ENCODE results near the gene ZNF423. TPM values are rescaled to one million over a fixed set of nuclear protein-coding genes. Genes with fewer than 3 reads are reported as not detected.

Gene ZNF423
- total RNA-seq, 1 donor from 2014 or later, result 4.7 TPM

DNA sequence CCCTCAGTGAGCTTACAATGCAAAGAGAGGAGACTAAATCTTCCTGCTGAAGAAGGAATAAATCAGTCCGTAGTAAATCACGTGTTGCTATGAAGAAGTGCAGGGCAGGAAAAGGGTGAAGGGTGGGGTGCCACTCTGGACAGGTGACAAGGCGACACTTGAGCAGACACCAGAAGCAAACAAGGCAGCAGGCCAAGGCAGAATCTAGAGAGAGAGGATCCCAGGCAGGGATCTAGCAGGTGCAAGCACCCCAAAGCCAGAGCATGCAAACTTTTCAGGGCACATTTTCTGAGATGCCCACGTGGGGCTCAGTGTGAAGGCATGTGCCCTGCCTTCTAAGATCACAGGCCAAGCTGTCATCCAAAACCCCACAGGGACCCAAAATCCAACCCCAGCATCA lies 193.3 kb downstream of the ZNF423 start:
- DNase-seq, result no peak

DNA sequence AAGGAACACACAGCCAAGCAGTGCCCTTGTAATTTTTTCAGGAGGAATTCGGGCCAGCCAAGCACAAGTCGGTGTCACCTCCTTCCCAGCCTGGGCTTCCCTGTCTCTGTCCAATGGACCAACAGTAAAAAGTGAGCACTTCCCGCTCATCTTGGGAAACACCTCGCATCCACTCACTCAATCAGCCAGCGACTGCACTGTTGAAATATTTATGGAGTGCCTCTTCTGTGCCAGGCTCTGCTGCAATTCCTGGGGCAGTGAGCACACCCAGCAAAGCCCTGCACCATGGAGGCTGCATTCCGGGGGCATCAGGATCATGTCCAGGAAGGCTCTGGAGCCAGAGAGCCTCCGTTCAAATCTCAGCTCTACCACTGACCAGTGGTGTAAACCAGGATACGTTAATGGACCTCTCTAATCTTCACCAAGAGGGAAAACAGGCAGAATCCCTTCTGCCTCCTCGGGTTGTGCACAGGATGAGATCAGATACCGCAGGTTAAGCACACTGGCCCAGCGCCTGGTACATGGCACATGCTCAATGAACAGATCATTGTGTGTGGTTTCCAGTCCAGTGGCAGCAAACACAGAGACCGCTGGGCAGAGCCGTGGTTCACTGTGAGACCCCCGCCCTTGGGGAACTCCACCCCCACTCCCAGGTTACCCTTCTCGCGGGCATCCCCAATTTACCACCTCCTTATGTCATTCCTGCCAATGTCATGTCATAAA lies 194.3 kb downstream of the ZNF423 start:
- DNase-seq, result no peak

DNA sequence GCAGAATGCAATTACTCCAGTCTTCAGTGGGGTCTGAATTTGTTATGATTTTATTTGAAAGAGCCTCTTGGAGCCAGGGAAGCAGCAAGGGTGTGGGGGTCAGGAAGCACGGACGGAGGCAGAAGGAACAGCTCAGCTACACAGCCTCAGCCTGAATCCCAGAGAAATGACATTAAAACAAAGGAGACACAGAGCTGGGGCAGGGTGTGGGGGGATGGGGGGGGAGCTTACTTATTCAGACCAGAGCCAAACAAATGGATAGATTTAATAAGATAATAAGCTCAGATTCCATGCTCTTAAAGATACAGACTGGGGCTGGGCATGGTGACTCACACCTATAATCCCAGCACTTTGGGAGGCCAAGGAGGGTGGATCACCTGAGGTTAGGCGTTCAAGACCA lies 195.3 kb downstream of the ZNF423 start:
- no peak for DNase-seq

DNA sequence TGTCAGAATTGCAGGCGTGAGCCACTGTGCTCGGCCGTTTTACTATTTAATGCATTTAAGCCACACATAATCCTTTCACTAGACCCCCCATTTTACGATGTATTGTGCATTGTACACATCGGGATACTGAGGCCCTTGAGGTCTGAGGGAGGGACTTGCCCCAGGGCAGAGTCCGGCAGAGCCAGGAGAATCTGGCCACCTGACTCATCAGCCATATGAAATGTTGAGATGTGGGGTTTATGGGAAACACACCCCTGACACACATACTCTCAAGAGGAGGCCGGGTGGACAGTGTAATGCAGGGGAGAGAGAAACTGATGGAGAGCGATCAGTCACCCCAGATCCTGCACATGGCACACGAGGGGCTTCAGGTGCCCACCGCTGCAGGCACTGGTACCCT lies 196.6 kb downstream of the ZNF423 start:
- DNase-seq, result no peak

DNA sequence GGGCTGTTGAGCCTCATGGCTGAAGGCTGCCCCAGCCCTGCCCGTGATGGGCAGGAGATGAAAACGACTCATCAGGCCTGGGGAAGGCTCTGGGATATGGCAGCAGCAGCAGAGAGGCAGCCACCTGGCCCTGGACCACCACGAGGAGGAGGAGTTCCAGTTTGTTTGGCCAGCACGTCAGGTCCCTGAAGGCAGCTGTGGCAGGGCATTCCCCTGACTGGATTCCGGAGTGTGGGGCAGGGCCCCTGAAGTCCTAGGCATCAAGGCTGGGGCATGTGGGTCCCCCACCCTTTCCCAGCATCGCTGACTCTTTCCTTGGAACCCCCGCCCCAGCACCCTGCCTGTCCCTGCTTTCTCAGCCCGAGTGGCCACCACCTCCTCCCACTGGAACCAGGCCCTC lies 197.4 kb downstream of the ZNF423 start:
- DNase-seq, result no peak

DNA sequence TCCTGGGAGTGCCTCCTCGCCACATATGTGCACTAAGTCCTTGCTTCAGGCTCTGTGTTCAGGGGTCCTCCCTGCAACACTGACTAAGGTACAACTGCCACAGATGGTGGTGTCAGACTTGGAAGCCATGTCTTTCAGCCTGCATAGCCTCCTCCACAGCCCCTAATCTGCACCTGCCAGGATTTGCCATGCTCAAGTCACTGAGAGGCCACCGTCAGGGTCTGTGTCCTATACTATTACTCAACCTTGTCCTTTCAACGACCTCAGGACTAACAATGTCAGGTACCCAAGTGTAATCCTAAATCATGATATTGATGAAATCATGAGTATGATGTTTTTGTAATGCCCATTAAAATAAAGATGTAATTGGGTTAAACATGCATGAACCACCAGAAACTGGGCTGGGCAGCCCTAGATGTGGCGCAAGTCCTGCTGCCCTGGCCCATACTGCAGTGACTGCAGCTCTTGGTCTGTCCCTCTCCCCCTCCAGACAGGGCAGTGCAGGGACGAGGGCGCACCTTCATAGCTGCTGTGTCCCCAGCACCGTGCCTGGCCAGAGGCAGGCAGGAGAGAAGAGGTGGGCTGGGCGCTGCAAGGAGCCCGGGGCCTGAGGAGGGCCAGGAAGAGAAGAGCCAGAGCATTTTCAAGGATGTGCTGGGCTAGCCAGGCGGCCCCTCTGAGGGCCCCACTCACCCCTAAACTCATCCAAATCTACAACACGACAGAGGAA lies 198.0 kb downstream of the ZNF423 start:
- DNase-seq, result no peak

DNA sequence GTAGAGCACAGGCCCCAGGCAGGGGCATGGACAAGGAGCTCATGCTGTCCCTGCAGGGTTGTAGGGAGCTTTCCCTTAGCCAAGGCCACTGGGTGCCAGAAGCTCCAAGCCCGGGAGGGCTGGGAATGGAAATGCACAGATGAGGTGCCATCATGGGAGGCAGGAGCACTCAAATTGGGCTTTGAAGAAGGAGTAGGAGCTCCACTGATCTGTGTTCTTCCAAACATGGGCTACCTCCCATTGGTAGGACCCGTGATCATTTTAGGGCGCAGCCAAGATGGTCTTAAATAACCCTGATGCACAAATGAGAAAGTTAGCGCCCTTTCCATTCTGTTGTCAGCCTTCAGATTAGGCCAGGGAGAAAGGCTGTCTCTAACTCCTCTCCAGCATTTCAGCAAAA lies 201.5 kb downstream of the ZNF423 start:
- DNase-seq, result no peak

DNA sequence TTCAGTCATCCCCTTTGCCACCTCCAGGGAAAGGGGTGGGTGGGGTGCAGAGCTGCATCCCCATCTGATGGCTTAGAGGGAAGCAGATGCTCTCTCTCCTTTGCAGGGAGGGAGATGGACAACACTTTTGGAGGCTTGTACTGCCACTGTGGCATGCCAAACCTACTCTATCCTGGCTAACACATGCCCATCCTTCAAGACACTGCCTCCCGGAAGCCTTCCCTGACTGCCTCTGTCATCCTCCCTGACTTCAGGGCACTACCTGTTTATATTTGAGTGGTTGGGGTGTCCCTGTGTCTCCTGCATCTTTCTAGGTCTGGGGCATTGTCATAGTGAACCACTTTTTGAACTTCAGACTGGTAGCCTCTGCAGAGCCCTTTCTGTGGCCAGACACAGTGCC lies 202.3 kb downstream of the ZNF423 start:
- no peak for DNase-seq

DNA sequence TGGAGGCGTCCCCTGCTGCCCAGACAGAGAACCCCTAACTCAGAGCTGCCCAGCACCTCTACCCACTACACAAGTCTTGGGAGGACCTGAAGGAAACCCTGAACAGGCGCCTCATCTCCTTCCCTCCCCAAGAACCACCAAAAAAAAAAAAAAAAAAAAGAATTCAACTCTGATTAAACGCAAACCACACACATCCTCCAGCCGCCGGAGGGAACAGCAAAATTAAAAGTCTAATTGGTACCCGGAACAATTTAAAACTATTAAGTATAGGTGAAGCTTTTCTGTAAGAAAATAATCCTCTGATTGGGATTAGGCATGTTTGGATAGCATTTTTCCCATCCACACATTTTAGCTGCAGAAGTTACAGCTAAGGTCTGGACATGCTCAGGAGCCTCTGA lies 202.7 kb downstream of the ZNF423 start:
- DNase-seq, result no peak

DNA sequence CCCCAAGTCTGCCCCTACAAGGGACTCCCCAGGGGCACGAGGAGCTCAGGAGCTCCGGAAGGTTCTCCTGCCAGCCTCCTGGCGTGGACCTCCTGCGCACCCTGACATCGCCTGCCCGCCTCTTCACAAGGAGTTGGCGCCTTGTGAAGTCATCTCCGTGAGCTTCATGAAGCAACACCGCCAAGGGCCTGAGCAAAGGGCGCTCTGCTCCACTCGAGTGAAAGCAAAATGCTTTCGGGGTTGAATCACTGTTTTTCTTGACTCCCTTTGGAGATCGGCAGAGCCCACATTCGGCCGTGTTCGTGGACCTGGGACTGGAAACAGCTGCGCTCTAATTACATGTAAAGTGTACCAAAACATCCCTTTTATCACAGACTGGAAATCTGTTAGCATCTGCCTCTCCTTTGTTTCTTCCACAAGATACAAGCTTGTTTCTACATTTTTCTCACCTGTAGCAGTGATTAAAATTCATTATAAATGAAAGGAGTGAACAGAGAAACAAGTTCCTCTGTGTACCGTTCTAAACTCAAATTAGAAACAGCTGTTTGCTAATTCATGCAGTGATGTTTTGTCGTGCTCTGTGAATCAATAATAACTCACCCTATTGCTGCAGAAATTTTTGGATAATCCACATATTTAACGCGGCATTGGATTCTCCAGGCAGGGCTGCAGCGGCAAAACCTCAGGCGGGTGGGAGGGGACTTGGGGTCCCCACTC lies 203.3 kb downstream of the ZNF423 start:
- DNase-seq, result no peak

DNA sequence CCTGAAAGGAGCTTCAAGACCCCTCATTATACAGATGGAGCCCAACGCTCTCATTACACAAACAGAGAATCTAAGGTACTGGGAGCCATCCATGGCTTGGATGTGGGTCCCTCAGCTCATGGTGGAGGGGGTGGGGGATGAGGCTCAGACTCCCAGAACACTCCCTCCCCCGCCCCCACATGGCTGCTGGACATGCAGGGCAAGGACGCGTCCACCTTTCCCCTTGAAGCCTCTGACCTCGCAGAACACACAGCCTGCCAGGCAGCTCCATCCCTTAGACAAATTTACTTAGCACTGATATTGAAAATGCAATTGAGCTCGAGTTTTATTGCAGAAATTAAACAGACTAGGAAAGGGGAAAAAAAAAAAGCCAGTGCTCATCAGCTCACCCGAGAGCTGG lies 203.9 kb downstream of the ZNF423 start:
- DNase-seq, result no peak

DNA sequence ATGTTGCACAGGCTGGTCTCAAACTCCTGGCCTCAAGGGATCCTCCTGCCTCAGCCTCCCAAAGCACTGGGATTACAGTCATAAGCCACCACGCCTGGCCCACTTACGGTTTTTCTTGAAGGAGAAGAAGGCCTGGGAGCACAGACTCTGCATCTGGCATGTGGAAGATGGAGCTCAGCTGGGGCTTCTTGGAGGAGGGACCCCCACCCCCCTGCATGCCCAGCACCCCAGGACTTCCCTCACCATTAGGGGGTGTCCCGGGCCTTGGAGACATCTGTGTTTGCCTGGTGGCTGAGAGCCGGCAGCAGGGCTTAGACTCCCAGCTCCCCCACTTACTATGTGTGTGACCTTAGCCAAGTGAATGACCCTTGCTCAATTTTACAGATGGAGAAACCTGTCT lies 204.7 kb downstream of the ZNF423 start:
- DNase-seq, result no peak

DNA sequence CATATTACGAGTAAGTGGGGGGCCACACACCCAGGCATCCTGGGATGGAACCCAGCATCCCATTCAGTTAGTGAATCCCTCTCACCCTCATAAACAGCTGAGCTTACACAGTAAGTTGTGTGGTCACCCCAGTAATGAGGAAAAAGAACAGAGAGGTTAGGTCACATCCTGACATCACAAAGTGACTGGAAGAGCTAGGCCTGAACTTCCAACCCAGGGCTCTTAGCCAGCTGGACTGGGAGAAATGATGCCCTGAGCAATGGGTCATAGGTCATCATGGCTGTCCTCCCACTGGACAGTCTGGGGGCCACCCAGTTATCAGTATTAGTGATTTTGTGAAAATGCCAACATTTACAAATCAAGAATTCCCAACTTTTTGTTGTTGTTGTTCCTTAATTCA lies 205.3 kb downstream of the ZNF423 start:
- DNase-seq, result no peak

DNA sequence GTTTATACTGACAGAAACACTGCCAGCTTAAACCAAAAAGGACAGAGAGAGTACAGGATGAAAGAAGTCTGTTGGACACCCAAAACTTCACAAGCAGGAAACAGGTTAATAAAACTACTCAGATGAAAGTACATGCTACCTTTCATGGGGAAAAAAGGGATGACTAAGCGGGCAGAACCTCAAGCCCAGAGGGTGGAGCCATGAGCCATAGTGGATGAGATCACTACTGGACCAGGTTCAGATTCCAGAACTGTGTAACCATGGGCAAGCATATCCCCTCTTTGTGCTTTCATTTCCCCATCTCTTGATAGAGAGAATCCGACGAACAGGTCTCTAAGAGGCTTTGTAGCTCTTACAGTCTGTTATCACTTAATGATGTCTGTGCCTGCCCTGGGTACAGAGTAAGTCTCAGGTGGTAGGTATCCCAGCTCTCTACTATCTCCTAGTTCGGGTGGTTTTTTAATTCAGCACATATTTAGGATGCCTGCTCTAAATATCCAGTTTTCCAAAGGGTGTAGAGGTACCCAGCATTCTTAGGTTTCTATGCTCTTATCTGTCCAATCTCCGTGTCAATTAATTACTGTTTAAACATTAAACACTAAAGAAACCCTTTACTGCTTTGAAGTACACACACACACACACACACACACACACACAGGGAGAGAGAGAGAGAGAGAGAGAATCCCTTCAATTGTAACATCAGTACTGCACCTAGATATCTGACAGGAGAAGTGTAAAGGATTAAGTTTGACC lies 206.7 kb downstream of the ZNF423 start:
- no peak for DNase-seq

DNA sequence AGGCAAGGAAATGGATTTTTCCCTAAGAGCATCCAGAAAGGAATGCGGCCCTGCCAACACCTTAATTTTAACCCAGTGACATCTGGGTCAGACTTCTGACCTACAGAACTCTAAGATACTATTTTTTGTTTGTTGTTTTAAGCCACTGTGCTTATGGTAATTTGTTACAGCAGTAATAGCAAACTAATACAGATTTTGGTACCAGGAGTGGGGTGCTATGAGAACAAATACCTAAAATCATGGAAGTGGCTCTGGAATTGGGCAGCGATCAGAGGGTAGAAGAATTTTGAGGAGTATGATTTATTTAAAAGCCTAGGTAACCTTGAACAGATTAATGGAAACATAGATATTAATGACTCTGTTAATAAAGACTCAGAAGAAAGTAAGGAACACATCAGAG lies 208.2 kb downstream of the ZNF423 start:
- no peak for DNase-seq

DNA sequence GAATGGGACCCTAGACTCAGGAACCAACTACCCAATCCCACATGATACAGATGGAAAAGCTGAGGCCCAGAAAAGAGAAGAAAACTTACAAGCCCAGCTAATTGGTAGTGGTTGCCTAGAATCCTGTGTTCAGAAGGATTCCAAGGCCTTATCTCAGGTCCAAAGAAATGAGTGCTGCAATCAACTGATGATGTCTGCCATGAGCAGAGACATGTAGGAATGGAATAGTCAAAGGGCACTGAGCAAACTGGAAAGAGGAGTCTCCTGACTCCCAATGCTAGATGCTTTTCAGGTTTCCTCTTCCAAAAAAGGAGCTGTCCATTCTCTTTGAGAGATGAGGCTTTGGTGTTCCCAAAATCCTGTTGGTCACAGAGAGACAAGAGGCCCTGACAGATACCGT lies 210.6 kb downstream of the ZNF423 start:
- DNase-seq, result no peak

DNA sequence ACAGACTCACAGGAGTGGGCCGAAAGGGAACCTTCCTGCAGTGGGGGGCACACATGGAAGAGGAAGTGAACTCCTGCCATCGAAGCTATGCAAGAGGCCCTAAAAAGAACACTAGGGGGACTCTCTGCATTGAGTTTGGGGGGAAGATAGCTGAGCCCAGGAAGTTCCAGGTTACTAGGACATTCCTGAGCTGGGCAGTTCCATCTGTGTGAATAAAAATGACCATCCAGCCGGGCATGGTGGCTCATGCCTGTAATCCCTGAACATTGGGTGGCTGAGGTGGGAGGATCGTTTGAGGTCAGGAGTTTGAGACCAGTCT lies 211.8 kb downstream of the ZNF423 start:
- no peak for DNase-seq

DNA sequence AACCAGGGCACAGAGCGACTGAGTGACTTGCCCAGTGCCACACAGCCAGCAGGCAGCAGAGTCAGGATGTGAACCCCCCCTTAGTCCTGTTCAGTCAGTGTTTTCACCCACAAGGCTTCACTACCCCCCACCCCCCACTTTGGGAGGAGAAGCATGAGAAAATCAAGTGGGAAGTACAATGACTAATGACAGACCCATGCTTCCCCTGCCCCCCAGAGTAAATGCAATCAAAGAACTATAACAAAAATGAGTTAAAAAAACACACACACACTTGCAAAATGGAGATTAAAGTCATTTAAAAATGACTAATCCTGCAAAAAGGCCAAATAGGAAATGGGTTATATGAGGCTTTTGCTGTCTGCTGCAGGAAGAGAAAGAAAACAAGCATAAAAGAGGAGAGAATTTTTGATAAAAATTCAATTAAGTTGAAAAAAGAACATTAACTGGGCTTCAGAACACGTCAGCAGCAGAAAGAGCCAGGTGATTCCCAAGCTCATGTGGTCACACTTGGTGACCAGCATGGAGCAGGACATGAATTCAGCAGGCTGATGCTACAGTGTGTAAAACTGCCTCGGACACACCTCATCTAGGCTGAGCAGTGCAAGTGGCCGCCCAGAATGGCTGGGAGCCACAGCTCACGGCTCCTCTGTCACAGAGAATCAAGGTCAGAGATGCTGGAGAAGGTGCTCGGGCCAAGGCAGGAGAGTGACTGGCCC lies 212.3 kb downstream of the ZNF423 start:
- DNase-seq, result no peak

DNA sequence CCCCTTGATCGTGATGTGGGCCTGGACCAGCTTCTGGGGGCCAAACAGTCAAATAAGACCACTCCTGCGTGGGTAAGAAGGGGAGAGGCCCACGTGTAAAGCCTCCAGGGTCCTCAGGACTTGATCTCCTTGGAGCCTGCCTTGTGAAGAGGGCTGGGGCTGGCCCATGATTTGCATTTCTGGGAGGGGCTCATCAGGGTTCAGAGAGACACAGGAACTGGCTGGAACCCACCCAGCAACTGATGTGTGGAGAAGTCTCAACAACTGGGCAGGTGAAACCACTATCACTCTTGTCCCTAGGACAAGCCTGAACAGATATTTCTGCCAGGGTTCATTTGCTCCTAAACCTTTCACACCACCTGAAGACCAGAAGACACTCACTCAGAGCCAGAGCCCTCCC lies 214.7 kb downstream of the ZNF423 start:
- no peak for DNase-seq

DNA sequence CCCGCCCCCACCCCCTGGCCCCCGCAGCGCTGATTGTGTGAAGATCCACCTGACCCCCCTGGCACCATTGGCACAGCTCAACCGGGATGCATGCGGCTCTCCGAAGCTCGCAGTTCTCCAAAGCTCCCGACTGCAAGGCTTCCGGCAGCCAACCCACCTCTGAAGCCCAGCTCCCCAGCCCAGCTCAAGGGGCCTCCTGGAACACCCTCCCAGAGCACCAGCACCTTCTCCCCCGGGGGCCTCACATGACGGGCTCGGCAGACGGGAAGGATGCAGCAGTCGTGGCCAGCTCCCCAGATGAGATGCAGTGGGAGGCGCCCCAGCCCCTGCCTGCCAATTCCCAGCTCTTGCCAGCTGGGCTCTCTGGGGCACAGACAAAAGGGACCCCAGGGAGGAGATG lies 215.3 kb downstream of the ZNF423 start:
- DNase-seq, result no peak

DNA sequence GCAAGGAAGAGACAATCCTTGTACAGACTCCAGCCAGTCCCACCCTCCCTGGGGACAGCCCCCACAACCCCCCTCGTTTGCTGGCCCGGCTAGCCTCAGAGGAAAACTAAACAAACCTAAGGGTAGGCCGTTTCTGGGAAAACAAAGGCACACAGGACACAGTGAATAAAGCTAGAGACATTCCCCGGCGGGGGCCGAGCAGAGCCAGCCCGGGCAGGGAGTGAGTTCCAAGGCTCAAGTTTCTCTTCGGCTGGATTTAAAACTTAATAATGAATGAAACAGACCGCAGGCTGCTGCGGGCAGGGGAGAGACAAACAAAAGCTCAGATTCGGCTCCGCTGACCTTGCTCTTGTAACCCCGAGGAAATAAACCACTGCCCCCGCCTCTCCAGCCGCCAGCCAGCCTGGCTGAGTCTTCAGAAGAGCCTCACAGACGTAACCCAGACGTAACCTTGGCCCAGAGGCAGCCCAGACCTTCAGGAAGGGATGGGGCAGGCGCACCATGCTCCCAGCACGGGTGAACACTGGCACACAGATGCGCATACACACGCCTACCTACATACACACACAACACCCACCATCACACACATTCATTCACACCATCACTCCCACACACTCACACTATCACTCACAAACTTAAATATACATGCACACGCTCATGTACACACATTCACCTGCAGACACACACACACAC lies 216.0 kb downstream of the ZNF423 start:
- no peak for DNase-seq

Measured in occipital lobe (tissue), 2 donors.